ENCODE results near the gene POC5. TPM values are rescaled to one million over a fixed set of nuclear protein-coding genes. Genes with fewer than 3 reads are reported as not detected.

The POC5 gene
- total RNA-seq, 1 donor, result 10.9 TPM

DNA sequence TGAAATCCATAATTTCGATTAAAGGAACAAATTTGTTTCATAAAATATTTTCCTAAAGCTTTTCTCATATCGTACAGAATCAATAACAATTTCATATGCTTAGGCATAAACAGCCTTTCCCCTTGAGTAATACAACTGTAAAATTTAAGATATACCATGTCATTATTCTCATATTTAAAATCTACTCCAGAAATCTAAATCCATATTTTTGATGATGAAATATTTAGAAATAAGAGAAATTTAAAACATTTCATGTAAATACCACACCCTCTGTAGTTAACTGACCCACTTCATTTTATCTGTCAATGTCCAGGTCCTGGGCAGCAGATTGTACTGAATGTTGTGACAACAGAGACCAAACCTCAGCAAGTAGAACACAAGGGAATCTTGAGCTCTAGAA lies 5.1 kb downstream of the POC5 start:
- Histone ChIP-seq H2AFZ (ENCODE audit: low read length) (no peak overlapping the region), H3K4me2 (ENCODE audit: insufficient read depth, low read length) (no peak overlapping the region), H3K27me3 (ENCODE audit: insufficient read depth, low read length) (no peaks in the 10 kb centered on the region), H3K79me2 (ENCODE audit: insufficient read depth, low read length) (peaks cover 57% of the 10 kb centered on the region), H4K20me1 (ENCODE audit: insufficient read depth, low read length) (no peaks in the 10 kb centered on the region), H3K4me1 (ENCODE audit: insufficient read depth, low read length) (peaks cover 5% of the 10 kb centered on the region), H3K36me3 (ENCODE audit: insufficient read depth, low read length) (peaks cover 6% of the 10 kb centered on the region), H3K27ac (ENCODE audit: low read depth, low read length) (no peak overlapping the region), H3K9me3 (ENCODE audit: low read depth, low read length) (no peaks in the 10 kb centered on the region), H3K4me3 (ENCODE audit: insufficient read depth, low read length) (no peak overlapping the region)
- no peak for TF ChIP-seq CTCF (IDR thresholded peaks at IDR 0.05; ENCODE audit: extremely low read depth, low read depth, low read length)
- DNase-seq (ENCODE audit: insufficient read length, low spot score, missing footprints), result no peak

- no peak for TF ChIP-seq CTCF (IDR thresholded peaks at IDR 0.05; ENCODE audit: extremely low read depth, low read depth, low read length)
- no peaks in the 10 kb centered on the region for H4K20me1 ChIP-seq (ENCODE audit: insufficient read depth, low read length)
- H3K36me3 ChIP-seq (ENCODE audit: insufficient read depth, low read length), result peaks cover 6% of the 10 kb centered on the region
- H3K27ac ChIP-seq (ENCODE audit: low read depth, low read length), result no peak overlapping the region
- H3K4me2 ChIP-seq (ENCODE audit: insufficient read depth, low read length), result no peak overlapping the region
- H3K4me1 ChIP-seq (ENCODE audit: insufficient read depth, low read length), result peaks cover 3% of the 10 kb centered on the region
- H2AFZ ChIP-seq (ENCODE audit: low read length), result no peak overlapping the region
- H3K4me3 ChIP-seq (ENCODE audit: insufficient read depth, low read length), result no peak overlapping the region
- peaks cover 52% of the 10 kb centered on the region for H3K79me2 ChIP-seq (ENCODE audit: insufficient read depth, low read length)
- no peaks in the 10 kb centered on the region for H3K9me3 ChIP-seq (ENCODE audit: low read depth, low read length)
- no peaks in the 10 kb centered on the region for H3K27me3 ChIP-seq (ENCODE audit: insufficient read depth, low read length)
- no peak for DNase-seq (ENCODE audit: insufficient read length, low spot score, missing footprints)
These were observed 6.1 kb downstream of the POC5 start for GRCh38 chr5:75711151-75711550.

DNA sequence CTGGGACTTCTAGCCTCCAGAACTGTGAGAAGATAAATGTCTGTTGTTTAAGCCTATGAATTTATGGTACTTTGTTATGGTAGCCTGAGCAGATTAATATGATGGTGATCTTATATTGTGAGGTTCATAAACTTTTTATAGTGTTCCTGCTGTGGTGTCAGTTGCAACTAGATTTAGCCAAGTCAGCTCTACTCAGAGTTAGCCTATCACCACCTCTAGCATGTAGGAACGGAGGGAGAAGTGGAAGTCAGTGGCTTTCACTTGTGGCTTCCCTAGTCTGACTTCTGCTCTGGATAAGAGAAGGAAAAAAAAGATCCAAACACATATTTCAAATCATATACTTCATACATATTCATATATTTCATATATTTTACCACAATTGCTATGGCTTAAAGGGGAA lies 6.6 kb downstream of the POC5 start:
- Histone ChIP-seq H3K79me2 (ENCODE audit: insufficient read depth, low read length) (peaks cover 46% of the 10 kb centered on the region), H3K4me2 (ENCODE audit: insufficient read depth, low read length) (no peak overlapping the region), H3K4me3 (ENCODE audit: insufficient read depth, low read length) (no peak overlapping the region), H3K36me3 (ENCODE audit: insufficient read depth, low read length) (peaks cover 6% of the 10 kb centered on the region), H3K9me3 (ENCODE audit: low read depth, low read length) (no peaks in the 10 kb centered on the region), H4K20me1 (ENCODE audit: insufficient read depth, low read length) (no peaks in the 10 kb centered on the region), H2AFZ (ENCODE audit: low read length) (no peak overlapping the region), H3K27ac (ENCODE audit: low read depth, low read length) (no peak overlapping the region), H3K4me1 (ENCODE audit: insufficient read depth, low read length) (no peaks in the 10 kb centered on the region), H3K27me3 (ENCODE audit: insufficient read depth, low read length) (no peaks in the 10 kb centered on the region)
- DNase-seq (ENCODE audit: insufficient read length, low spot score, missing footprints), result no peak
- TF ChIP-seq CTCF (IDR thresholded peaks at IDR 0.05; ENCODE audit: extremely low read depth, low read depth, low read length), result no peak

GRCh38 chr5:75707911-75708509 lies 9.2 kb downstream of the POC5 start:
- H4K20me1 ChIP-seq (ENCODE audit: insufficient read depth, low read length), result no peaks in the 10 kb centered on the region
- no peaks in the 10 kb centered on the region for H3K4me1 ChIP-seq (ENCODE audit: insufficient read depth, low read length)
- DNase-seq (ENCODE audit: insufficient read length, low spot score, missing footprints), result peak; percentile 49
- no peaks in the 10 kb centered on the region for H3K27me3 ChIP-seq (ENCODE audit: insufficient read depth, low read length)
- H3K4me3 ChIP-seq (ENCODE audit: insufficient read depth, low read length), result no peak overlapping the region
- TF ChIP-seq CTCF (IDR thresholded peaks at IDR 0.05; ENCODE audit: extremely low read depth, low read depth, low read length), result no peak
- H3K4me2 ChIP-seq (ENCODE audit: insufficient read depth, low read length), result no peak overlapping the region
- no peak overlapping the region for H3K27ac ChIP-seq (ENCODE audit: low read depth, low read length)
- no peaks in the 10 kb centered on the region for H3K9me3 ChIP-seq (ENCODE audit: low read depth, low read length)
- no peak overlapping the region for H2AFZ ChIP-seq (ENCODE audit: low read length)
- peaks cover 14% of the 10 kb centered on the region for H3K36me3 ChIP-seq (ENCODE audit: insufficient read depth, low read length)
- peaks cover 26% of the 10 kb centered on the region for H3K79me2 ChIP-seq (ENCODE audit: insufficient read depth, low read length)

Measured in osteoblast (primary cell).